Measurements from ENCODE around the gene SPDEF. TPM values are rescaled to one million over a fixed set of nuclear protein-coding genes. Genes with fewer than 3 reads are reported as not detected.

The SPDEF gene
- total and polyA plus RNA-seq, 10 of the 15 experiments (the other 5 are each of a cell fraction or from before 2014, with no cell fraction given): not detected

DNA sequence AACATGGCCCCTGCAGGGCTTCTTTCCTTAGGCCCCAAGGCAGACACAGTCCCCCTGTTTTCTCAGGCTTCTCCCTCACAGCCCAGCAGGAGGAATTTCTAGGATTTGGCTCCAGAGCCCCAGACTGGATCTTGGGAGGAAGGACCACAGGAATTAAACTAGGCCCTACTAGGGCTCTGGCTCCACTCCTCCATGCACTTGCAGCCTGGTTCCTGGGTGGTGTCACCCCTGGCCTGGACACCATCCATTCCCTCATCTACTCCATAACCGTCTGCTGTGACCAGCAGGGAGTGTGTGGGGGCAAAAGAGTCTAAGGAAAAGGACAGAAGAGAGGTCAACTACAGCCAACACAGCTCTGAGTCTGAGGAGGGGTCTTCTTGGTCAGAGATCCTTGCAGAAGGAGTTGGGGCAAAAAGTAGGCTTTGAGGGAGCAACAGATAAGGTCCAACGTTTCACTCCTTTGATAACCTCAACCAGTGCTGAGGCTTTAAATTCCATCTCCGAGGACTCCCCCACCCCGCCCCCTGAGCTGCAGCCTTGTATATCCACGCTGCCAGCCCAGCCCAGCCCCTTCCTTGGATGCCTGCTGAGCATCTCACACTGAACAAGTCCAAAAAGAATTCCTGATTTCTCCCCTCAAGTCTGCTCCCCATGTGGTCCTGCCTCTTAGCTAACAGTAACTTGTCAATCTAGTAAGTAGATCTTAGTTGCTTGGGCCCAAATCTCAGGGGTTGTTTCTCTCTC, 27.9 kb upstream of the SPDEF start:
- intact Hi-C loops (cut with micrococcal nuclease; ENCODE audit: unreplicated experiment): no loop called here
- ChIA-PET CTCF (interaction anchor here (1.2 kb wide), 1 partner anchor 10 kb away, joined by 5 read pairs; no protein-coding TSS in a partner anchor), SMC1A (ENCODE audit: uncharacterized antibody, unreplicated experiment) (no interaction called here), POLR2A (no interaction called here), RAD21 (ENCODE audit: unreplicated experiment) (no interaction called here)
- H2AFZ ChIP-seq (ENCODE audit: control insufficient read depth, low read depth, low read length): no peak overlapping the region
- H4K20me1 ChIP-seq (ENCODE audit: control insufficient read depth, insufficient read depth): peaks cover 3% of the 10 kb centered on the region; the same call in 1 of the 2 replicates
- H3K27ac ChIP-seq (ENCODE audit: control insufficient read depth, insufficient read depth): no peak overlapping the region
- no peaks in the 10 kb centered on the region for H3K27me3 ChIP-seq (replicated peaks in 1 of 2; ENCODE audit: control insufficient read depth in 2 of 2, insufficient read depth in 2 of 2, low read length in 1 of 2)
- H3K4me1 ChIP-seq (ENCODE audit: control insufficient read depth, insufficient read depth, low read length): peaks cover 15% of the 10 kb centered on the region
- H3K79me2 ChIP-seq (ENCODE audit: control insufficient read depth, insufficient read depth, low read length): no peaks in the 10 kb centered on the region; the same call in 1 of the 2 replicates
- no peaks in the 10 kb centered on the region for H3K9me3 ChIP-seq (replicated peaks; ENCODE audit: control insufficient read depth, insufficient read depth, low read length)
- in situ Hi-C loops (cut with MboI): no loop called here
- ATAC-seq: no peak
- TF ChIP-seq NFYA (IDR thresholded peaks at IDR 0.05; ENCODE audit: borderline replicate concordance, low read depth, low read length) (no peak), EED (IDR thresholded peaks at IDR 0.05; ENCODE audit: low read depth) (no peak)
- TF ChIP-seq, protein P1, sequence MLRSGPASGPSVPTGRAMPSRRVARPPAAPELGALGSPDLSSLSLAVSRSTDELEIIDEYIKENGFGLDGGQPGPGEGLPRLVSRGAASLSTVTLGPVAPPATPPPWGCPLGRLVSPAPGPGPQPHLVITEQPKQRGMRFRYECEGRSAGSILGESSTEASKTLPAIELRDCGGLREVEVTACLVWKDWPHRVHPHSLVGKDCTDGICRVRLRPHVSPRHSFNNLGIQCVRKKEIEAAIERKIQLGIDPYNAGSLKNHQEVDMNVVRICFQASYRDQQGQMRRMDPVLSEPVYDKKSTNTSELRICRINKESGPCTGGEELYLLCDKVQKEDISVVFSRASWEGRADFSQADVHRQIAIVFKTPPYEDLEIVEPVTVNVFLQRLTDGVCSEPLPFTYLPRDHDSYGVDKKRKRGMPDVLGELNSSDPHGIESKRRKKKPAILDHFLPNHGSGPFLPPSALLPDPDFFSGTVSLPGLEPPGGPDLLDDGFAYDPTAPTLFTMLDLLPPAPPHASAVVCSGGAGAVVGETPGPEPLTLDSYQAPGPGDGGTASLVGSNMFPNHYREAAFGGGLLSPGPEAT (IDR thresholded peaks at IDR 0.05; ENCODE audit: low read depth): no peak
- H3K9ac ChIP-seq (ENCODE audit: control insufficient read depth, insufficient read depth, low read length): no peak overlapping the region
- H3K4me2 ChIP-seq (ENCODE audit: control insufficient read depth, insufficient read depth): no peak overlapping the region
- BruUV-seq (replicated peaks): no TSS peak
- no peak for FAIRE-seq
- no peak overlapping the region for H3K4me3 ChIP-seq
- DNase-seq (ENCODE audit: low read depth, low spot score): no peak
- H3K36me3 ChIP-seq (ENCODE audit: control insufficient read depth in 2 of 2, insufficient read depth in 2 of 2, low read length in 1 of 2): peaks cover 9 to 23% of the 10 kb centered on the region in 2 experiments
- 91% methylated on average over 5 of the region's 5 CpGs for WGBS (ENCODE audit: insufficient coverage, insufficient replicate concordance, low lambda C conversion rate, missing lambda C conversion rate)

DNA sequence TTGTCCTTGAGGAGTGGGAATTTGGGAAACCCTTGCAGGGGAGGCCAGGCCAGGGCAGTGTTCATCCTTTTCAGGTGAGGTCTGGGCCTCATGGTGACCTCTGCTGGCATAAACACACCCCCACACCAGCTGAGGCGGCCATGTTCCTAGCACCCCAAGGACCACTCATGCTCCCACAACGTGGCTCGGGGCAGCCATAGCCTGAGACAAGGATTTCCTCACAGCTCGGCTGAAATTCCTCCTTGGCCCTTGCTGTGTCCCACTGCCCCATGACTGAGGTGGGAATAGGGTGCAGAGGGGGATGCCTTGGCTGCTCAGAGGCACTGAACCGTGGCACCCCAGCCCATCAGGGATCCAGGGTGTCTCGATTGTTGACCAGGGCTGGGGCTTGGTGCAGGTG, 27.3 kb upstream of the SPDEF start:
- 98% methylated on average over 6 of the region's 6 CpGs for WGBS (ENCODE audit: insufficient coverage, insufficient replicate concordance, low lambda C conversion rate, missing lambda C conversion rate)
- no TSS peak for BruUV-seq (replicated peaks)
- no peak for TF ChIP-seq EED (IDR thresholded peaks at IDR 0.05; ENCODE audit: low read depth)
- TF ChIP-seq BRCA1 (IDR thresholded peaks at IDR 0.05; ENCODE audit: low read depth, low read length): no peak
- no peak for TF ChIP-seq POU2F2 (IDR thresholded peaks at IDR 0.05; ENCODE audit: borderline replicate concordance, low read depth, low read length)
- TF ChIP-seq CBFB (IDR thresholded peaks at IDR 0.05; ENCODE audit: low read depth): no peak
- TF ChIP-seq SMAD1 (IDR thresholded peaks at IDR 0.05; ENCODE audit: low read depth, partially characterized antibody): no peak
- no peak for TF ChIP-seq IKZF1 (conservative IDR thresholded peaks at IDR 0.05)
- TF ChIP-seq FOS (IDR thresholded peaks at IDR 0.05; ENCODE audit: borderline replicate concordance, extremely low read depth, insufficient read length): no peak
- TF ChIP-seq, protein P2, sequence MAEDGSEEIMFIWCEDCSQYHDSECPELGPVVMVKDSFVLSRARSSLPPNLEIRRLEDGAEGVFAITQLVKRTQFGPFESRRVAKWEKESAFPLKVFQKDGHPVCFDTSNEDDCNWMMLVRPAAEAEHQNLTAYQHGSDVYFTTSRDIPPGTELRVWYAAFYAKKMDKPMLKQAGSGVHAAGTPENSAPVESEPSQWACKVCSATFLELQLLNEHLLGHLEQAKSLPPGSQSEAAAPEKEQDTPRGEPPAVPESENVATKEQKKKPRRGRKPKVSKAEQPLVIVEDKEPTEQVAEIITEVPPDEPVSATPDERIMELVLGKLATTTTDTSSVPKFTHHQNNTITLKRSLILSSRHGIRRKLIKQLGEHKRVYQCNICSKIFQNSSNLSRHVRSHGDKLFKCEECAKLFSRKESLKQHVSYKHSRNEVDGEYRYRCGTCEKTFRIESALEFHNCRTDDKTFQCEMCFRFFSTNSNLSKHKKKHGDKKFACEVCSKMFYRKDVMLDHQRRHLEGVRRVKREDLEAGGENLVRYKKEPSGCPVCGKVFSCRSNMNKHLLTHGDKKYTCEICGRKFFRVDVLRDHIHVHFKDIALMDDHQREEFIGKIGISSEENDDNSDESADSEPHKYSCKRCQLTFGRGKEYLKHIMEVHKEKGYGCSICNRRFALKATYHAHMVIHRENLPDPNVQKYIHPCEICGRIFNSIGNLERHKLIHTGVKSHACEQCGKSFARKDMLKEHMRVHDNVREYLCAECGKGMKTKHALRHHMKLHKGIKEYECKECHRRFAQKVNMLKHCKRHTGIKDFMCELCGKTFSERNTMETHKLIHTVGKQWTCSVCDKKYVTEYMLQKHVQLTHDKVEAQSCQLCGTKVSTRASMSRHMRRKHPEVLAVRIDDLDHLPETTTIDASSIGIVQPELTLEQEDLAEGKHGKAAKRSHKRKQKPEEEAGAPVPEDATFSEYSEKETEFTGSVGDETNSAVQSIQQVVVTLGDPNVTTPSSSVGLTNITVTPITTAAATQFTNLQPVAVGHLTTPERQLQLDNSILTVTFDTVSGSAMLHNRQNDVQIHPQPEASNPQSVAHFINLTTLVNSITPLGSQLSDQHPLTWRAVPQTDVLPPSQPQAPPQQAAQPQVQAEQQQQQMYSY (CRISPR knock-in tag; IDR thresholded peaks at IDR 0.05): no peak
- TF ChIP-seq RFX5 (IDR thresholded peaks at IDR 0.05; ENCODE audit: low read depth, low read length): no peak
- TF ChIP-seq SPI1 (IDR thresholded peaks at IDR 0.05; ENCODE audit: borderline replicate concordance, insufficient read depth, low read depth, low read length): no peak

More for the DNA sequence above, 27.3 kb upstream of the SPDEF start:
- Histone ChIP-seq H2AFZ (ENCODE audit: control insufficient read depth, low read depth, low read length) (no peak overlapping the region), H3K4me1 (ENCODE audit: control insufficient read depth, insufficient read depth, low read length) (peaks cover 15% of the 10 kb centered on the region), H4K20me1 (ENCODE audit: control insufficient read depth, insufficient read depth) (peaks cover 3% of the 10 kb centered on the region; the same call in 1 of the 2 replicates), H3K27ac (ENCODE audit: control insufficient read depth, insufficient read depth) (no peak overlapping the region), H3K4me2 (ENCODE audit: control insufficient read depth, insufficient read depth) (no peak overlapping the region), H3K36me3 (ENCODE audit: control insufficient read depth in 2 of 2, insufficient read depth in 2 of 2, low read length in 1 of 2) (peaks cover 6 to 19% of the 10 kb centered on the region in 2 experiments), H3K4me3 (no peak overlapping the region), H3K79me2 (ENCODE audit: control insufficient read depth, insufficient read depth, low read length) (no peaks in the 10 kb centered on the region; the same call in 1 of the 2 replicates), H3K27me3 (replicated peaks in 1 of 2; ENCODE audit: control insufficient read depth in 2 of 2, insufficient read depth in 2 of 2, low read length in 1 of 2) (no peaks in the 10 kb centered on the region), H3K9ac (ENCODE audit: control insufficient read depth, insufficient read depth, low read length) (no peak overlapping the region), H3K9me3 (replicated peaks; ENCODE audit: control insufficient read depth, insufficient read depth, low read length) (no peaks in the 10 kb centered on the region)
- FAIRE-seq (no peak), ATAC-seq (no peak), DNase-seq (ENCODE audit: low read depth, low spot score) (no peak)
- in situ Hi-C loops (cut with MboI): no loop called here
- intact Hi-C loops (cut with micrococcal nuclease; ENCODE audit: unreplicated experiment): no loop called here
- ChIA-PET POLR2A (no interaction called here), CTCF (interaction anchor here (1.6 kb wide), 1 partner anchor 26 kb away, joined by 5 read pairs; no protein-coding TSS in a partner anchor), SMC1A (ENCODE audit: uncharacterized antibody, unreplicated experiment) (no interaction called here), RAD21 (ENCODE audit: unreplicated experiment) (no interaction called here)

Measured in GM12878 (cell line).